ENCODE data around the gene ATP2B2.

The ATP2B2 gene

DNA sequence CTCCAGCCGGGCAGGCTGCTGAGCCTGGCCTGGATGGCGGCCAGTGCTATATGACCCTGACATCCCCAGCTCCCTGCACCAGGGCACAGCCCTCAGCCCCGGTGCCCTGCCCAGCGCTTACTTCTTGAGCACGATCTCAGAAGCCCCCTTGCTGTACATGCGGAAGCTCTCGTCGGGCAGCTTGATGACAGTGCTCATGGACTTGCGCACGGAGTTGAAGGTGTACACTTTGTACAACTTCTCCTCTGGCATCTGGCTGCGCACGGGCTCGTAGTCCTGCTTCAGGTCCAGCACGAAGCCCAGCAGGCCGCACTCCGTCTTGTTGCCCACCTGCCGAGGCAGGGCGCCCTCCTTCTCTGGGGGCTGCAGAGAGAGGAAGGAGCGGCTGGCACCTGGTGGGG, 145.6 kb downstream of the ATP2B2 start:
- peaks cover 6% of the 10 kb centered on the region for H3K4me1 ChIP-seq (ENCODE audit: control insufficient read depth, insufficient read depth, low read length)
- DNase-seq (ENCODE audit: low read depth) = no peak
- H3K9me3 ChIP-seq (ENCODE audit: control insufficient read depth, low read length) = peaks cover 4% of the 10 kb centered on the region
- H3K9ac ChIP-seq (ENCODE audit: low read length) = no peak overlapping the region
- H3K36me3 ChIP-seq (ENCODE audit: control insufficient read depth, insufficient read depth, low read length, severe bottlenecking) = no peaks in the 10 kb centered on the region
- peaks cover 3% of the 10 kb centered on the region for H3K27me3 ChIP-seq (replicated peaks; ENCODE audit: control insufficient read depth, insufficient read depth, low read length)
- H3K4me3 ChIP-seq (ENCODE audit: low read length) = no peak overlapping the region

DNA sequence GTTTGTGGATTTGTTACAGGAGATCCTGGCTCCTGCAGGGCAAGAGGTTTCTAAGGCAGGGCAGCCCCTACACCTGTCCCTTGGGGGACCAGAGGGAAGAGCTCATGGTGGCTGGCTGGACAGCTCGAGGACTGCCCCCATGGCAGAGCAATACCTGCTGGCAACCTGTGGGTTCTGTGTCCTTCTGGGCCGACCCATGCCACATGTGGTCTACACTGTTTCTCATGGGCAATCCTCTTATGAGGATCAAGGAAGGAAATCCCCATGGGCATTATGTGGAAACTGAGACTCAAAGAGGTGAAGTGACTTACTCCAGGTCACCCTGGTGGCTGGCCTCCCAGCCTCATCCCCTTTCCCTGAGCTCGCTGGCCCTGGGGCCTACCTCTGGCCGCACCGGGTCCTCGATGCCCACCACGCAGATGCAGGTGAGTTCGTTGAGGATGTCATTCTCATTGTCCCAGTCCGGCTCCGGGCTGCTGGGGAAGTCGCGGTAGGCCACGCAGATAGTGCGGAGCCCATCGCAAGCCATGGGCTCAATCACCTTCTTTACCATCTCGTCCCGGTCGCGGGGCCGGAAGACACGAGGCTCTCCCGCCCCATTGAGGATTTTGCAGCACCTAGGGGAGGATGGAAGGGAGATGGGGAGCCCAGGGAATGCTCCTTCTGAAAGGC, 146.9 kb downstream of the ATP2B2 start:
- Histone ChIP-seq H3K4me3 (ENCODE audit: low read length) (no peak overlapping the region), H3K9ac (ENCODE audit: low read length) (no peak overlapping the region), H3K9me3 (ENCODE audit: control insufficient read depth, low read length) (peaks cover 4% of the 10 kb centered on the region), H3K36me3 (ENCODE audit: control insufficient read depth, insufficient read depth, low read length, severe bottlenecking) (no peaks in the 10 kb centered on the region), H3K27me3 (replicated peaks; ENCODE audit: control insufficient read depth, insufficient read depth, low read length) (peaks cover 3% of the 10 kb centered on the region), H3K4me1 (ENCODE audit: control insufficient read depth, insufficient read depth, low read length) (peaks cover 6% of the 10 kb centered on the region)
- DNase-seq (ENCODE audit: low read depth) = no peak

DNA sequence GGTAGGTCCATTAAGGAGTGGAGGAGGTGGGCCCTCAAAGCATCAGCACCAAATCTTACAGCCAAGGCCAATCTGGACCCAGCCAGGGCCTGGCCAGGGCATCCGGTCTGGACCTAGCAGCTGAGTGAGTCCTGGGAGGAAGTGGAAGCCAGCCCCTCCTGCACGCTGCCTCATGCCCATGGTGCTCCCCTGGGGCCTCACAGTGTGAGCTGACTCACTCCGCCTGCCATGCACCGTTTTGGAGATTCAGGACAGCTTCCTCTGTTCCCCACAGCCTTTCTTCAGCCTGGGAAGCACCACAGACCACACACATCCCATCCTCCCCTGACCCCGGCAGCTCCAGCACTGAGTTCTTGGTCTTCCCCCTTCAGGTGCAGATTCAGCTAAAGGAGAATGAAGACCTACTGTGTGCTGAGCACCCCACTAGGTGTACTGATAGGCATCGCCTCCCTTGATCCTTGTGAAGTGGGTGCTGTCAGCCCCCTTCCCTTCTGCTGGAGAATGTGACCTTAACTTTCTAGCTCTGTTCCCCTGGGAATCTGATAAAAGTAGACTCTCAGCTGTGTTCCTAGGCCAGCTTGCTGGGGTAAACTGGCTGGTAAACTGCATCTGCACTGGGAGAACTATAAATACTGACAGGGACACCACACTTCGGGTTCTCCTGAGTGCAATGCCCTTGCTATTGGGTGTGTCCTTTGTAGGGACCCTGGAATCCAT, 147.6 kb downstream of the ATP2B2 start:
- Histone ChIP-seq H3K36me3 (ENCODE audit: control insufficient read depth, insufficient read depth, low read length, severe bottlenecking) (no peaks in the 10 kb centered on the region), H3K27me3 (replicated peaks; ENCODE audit: control insufficient read depth, insufficient read depth, low read length) (peaks cover 3% of the 10 kb centered on the region), H3K9me3 (ENCODE audit: control insufficient read depth, low read length) (no peaks in the 10 kb centered on the region), H3K4me3 (ENCODE audit: low read length) (no peak overlapping the region), H3K9ac (ENCODE audit: low read length) (no peak overlapping the region), H3K4me1 (ENCODE audit: control insufficient read depth, insufficient read depth, low read length) (peaks cover 6% of the 10 kb centered on the region)
- peak; percentile 85 for DNase-seq (ENCODE audit: low read depth)

DNA sequence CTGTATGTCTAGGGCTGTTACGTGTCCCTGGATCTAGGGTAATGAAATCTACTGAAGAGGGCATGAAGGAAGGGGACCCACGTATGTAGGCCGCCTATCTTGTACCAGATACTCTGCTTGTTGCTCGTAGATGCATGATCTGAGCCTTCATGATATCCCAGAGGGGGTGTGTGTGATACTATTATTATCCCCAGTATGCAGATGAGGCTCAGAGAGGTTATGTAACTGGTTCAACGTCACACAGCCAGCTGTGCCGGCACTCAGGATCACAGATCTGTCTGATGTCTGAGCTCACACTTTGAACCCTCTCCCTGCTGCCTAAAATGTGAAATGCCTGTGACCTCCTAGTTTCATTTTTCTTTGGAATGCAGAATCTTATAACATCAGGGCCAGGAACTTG, 148.3 kb downstream of the ATP2B2 start:
- DNase-seq (ENCODE audit: low read depth) = no peak
- Histone ChIP-seq H3K4me1 (ENCODE audit: control insufficient read depth, insufficient read depth, low read length) (peaks cover 12% of the 10 kb centered on the region), H3K27me3 (replicated peaks; ENCODE audit: control insufficient read depth, insufficient read depth, low read length) (peaks cover 3% of the 10 kb centered on the region), H3K9me3 (ENCODE audit: control insufficient read depth, low read length) (no peaks in the 10 kb centered on the region), H3K9ac (ENCODE audit: low read length) (no peak overlapping the region), H3K36me3 (ENCODE audit: control insufficient read depth, insufficient read depth, low read length, severe bottlenecking) (no peaks in the 10 kb centered on the region), H3K4me3 (ENCODE audit: low read length) (no peak overlapping the region)

DNA sequence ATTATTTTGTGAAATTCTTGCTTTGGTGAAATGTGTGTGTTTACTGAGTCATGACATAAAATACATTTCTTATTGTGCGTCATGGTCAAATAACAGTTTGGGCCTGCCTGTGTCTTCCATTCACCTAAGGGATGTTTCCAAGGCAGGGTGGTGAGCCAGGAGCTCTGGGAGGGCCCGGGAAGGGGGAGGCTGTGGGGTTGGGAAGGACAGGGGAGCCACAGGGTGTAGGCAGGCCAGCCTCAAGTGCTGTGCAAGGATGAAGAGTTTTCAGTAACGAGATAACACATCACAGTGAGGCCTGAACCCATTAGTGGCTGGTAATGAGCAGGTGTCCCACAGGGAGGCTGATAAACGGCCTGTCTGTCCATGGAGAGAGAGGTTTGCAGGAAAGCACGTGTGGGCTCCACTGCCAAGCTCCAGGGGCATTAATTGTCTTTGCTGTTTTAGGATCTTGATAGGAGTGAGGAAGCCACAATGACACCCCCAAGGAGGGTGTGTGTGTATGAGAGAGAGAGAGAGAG, 148.9 kb downstream of the ATP2B2 start:
- Histone ChIP-seq H3K4me3 (ENCODE audit: low read length) (no peak overlapping the region), H3K9me3 (ENCODE audit: control insufficient read depth, low read length) (no peaks in the 10 kb centered on the region), H3K9ac (ENCODE audit: low read length) (no peak overlapping the region), H3K27me3 (replicated peaks; ENCODE audit: control insufficient read depth, insufficient read depth, low read length) (peaks cover 2% of the 10 kb centered on the region), H3K36me3 (ENCODE audit: control insufficient read depth, insufficient read depth, low read length, severe bottlenecking) (no peaks in the 10 kb centered on the region), H3K4me1 (ENCODE audit: control insufficient read depth, insufficient read depth, low read length) (peaks cover 13% of the 10 kb centered on the region)
- DNase-seq (ENCODE audit: low read depth) = no peak

DNA sequence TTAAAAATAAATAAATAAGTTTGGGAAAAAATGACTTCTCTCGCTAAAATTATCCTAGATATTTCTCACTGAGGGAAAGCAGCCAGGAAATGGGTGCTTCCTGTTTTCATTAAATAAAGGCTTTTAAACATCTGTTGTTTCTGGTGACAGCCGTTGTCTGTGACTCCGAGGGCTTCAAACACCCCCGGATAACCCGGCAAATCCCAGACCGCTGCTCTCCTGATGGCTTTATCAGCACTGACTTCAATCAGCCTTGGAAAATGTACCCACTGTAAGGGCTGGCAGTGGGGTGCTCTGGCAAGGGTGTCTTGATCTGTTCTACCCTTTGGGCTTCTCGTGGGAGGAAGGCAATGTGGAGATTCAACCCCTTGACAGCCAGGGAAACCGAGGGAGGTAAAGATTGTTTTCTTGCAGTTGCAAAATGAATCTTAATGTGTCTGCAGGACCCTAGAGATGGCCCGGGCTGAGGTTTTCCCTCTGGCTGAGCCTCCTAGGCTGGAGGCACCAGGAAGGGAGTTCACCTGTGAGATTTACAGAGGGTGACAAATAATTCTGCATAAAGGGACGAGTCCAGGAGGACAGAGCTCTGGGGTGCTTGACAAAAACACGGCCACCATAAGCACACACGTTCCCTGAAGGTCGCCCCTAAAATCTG, 150.9 kb downstream of the ATP2B2 start:
- no peaks in the 10 kb centered on the region for H3K9me3 ChIP-seq (ENCODE audit: control insufficient read depth, low read length)
- no peak for DNase-seq (ENCODE audit: low read depth)
- peaks cover 6% of the 10 kb centered on the region for H3K27me3 ChIP-seq (replicated peaks; ENCODE audit: control insufficient read depth, insufficient read depth, low read length)
- H3K4me3 ChIP-seq (ENCODE audit: low read length) = no peak overlapping the region
- H3K4me1 ChIP-seq (ENCODE audit: control insufficient read depth, insufficient read depth, low read length) = peaks cover 13% of the 10 kb centered on the region
- H3K36me3 ChIP-seq (ENCODE audit: control insufficient read depth, insufficient read depth, low read length, severe bottlenecking) = no peaks in the 10 kb centered on the region
- H3K9ac ChIP-seq (ENCODE audit: low read length) = no peak overlapping the region

DNA sequence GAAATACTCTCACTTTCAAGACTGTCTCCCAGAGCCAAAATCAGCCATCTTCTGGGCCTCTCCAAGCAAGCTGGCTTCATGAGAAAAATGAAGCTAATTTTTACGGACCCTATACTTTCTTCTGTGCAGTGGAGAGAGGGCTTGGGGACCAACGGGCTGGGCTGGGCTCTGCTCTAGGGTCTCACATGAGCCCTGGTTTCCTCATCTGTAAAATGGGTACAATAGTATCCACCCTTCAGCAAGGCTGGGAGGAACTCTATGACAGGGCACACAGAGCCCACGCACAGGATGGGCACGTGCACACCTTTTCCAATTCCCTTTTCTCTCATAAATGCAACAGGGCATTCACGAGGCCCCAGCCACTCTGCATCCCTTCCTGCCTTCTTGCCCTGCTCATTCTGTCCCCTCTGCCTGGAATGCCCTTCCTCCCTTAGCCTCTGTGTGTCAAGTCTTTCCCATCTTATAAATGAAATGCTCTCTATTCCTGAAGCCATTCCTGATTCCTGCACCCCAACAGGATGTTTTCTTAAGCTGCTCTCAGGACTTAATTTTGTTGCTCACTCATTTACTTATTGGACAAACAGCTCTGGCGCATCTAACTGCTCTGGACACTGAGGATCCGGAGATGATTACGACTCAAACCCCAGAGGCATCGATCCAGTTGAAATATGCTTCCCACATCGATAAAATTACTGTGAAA, 151.6 kb downstream of the ATP2B2 start:
- Histone ChIP-seq H3K4me1 (ENCODE audit: control insufficient read depth, insufficient read depth, low read length) (peaks cover 13% of the 10 kb centered on the region), H3K9ac (ENCODE audit: low read length) (no peak overlapping the region), H3K9me3 (ENCODE audit: control insufficient read depth, low read length) (no peaks in the 10 kb centered on the region), H3K4me3 (ENCODE audit: low read length) (no peak overlapping the region), H3K36me3 (ENCODE audit: control insufficient read depth, insufficient read depth, low read length, severe bottlenecking) (no peaks in the 10 kb centered on the region), H3K27me3 (replicated peaks; ENCODE audit: control insufficient read depth, insufficient read depth, low read length) (peaks cover 6% of the 10 kb centered on the region)
- DNase-seq (ENCODE audit: low read depth) = no peak

DNA sequence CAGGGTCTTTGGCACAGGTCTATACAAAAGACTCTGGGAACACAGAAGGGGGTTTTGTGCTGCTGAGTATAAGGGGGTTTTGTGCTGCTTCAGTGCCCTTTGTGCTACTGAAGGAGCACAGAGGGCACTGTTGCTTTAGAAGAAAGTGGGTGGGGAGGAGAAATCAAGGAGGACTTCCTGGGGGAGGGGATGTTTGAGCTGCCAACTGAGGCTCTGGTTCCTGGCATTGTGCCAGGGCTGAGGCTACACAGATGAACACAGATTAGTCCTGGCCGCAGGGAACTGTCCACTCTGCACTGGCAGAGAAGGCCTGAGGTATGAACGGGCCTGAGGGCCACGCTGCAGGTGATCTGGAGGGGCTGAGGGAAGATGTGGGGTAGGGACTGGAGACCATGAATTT, 152.2 kb downstream of the ATP2B2 start:
- Histone ChIP-seq H3K4me3 (ENCODE audit: low read length) (no peak overlapping the region), H3K36me3 (ENCODE audit: control insufficient read depth, insufficient read depth, low read length, severe bottlenecking) (no peaks in the 10 kb centered on the region), H3K9me3 (ENCODE audit: control insufficient read depth, low read length) (no peaks in the 10 kb centered on the region), H3K4me1 (ENCODE audit: control insufficient read depth, insufficient read depth, low read length) (peaks cover 13% of the 10 kb centered on the region), H3K27me3 (replicated peaks; ENCODE audit: control insufficient read depth, insufficient read depth, low read length) (peaks cover 6% of the 10 kb centered on the region), H3K9ac (ENCODE audit: low read length) (no peak overlapping the region)
- DNase-seq (ENCODE audit: low read depth) = no peak

DNA sequence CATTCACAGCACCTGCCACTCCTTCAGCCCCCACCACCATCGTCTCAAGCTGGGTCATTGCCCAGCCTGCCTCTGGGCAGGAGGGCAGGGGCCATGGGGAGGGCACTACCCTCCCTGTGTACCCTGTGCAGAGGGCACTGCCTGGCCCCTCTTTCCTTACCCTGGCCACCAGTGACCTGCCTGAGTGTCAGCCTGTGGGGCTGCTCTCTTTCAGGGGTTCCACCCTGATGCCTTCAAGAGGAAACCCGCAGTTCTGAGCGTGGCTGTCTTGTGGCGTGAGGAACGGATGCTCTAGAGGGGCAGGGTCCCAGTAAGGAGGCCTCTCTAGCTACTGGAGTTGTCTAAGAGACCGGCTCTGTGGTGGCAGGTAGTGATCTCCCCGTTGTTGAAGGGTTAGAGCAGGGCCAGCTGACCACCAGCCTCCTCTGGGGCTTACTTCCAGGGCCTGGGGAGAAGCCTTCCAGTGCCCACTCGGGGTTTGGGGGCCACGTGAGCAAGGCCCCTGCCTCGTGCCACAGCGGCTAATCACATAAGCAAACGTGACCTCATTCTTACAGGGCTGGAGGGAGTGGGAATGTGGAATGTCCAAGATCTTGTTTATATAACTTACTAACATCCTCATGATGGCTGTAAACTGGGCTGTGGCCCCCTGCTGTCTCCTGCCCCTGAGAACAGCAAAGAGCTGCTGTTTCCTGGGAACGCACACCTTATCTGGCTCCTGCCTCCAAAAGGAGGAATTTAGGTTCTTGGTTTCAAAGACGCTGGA, 153.1 kb downstream of the ATP2B2 start:
- peak; percentile 55 for DNase-seq (ENCODE audit: low read depth)
- no peak overlapping the region for H3K9ac ChIP-seq (ENCODE audit: low read length)
- no peaks in the 10 kb centered on the region for H3K36me3 ChIP-seq (ENCODE audit: control insufficient read depth, insufficient read depth, low read length, severe bottlenecking)
- H3K27me3 ChIP-seq (replicated peaks; ENCODE audit: control insufficient read depth, insufficient read depth, low read length) = peaks cover 6% of the 10 kb centered on the region
- peaks cover 7% of the 10 kb centered on the region for H3K4me1 ChIP-seq (ENCODE audit: control insufficient read depth, insufficient read depth, low read length)
- no peaks in the 10 kb centered on the region for H3K9me3 ChIP-seq (ENCODE audit: control insufficient read depth, low read length)
- H3K4me3 ChIP-seq (ENCODE audit: low read length) = no peak overlapping the region

DNA sequence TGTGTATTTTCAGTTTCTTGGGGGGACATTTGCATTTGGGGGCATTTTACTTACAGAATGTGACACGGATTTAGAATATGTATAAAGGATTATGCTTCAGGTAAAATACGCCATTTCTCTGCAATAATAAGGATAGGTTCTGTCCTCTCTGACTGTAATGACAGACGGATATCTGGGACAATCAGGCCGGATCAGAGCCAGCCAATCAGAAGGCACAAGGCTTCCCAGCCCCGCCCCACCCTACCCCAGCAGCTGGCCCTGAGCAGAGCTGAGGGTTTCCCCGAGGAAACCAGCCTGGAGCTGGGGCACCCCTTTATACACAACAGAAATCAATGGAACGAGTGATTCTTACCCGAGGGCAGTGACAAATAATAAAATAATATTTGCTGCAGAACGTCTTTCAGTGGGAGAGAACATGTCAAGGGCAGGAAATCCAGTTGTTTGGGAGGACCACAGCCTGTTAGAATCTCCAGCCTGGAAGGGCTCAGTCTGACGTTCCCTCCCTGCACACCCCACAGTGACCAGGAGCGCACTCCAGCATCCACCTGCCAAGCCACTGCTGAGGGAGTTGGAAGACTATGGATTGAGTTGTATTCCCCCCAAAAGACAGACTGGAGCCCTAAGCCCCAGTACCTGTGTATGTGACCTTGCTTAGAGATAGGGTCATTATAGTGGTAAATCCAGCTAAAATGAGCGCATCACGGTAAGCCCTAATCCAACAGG, 154.2 kb downstream of the ATP2B2 start:
- Histone ChIP-seq H3K4me1 (ENCODE audit: control insufficient read depth, insufficient read depth, low read length) (peaks cover 7% of the 10 kb centered on the region), H3K9me3 (ENCODE audit: control insufficient read depth, low read length) (no peaks in the 10 kb centered on the region), H3K36me3 (ENCODE audit: control insufficient read depth, insufficient read depth, low read length, severe bottlenecking) (no peaks in the 10 kb centered on the region), H3K9ac (ENCODE audit: low read length) (no peak overlapping the region), H3K27me3 (replicated peaks; ENCODE audit: control insufficient read depth, insufficient read depth, low read length) (peaks cover 6% of the 10 kb centered on the region), H3K4me3 (ENCODE audit: low read length) (no peak overlapping the region)
- DNase-seq (ENCODE audit: low read depth) = no peak

All from adipocyte (in vitro differentiated cells).